Dermis microvascular lymphatic vessel endothelial cell (primary cell): Measurements from ENCODE around the gene CMTM1. TPM values are rescaled to one million over a fixed set of nuclear protein-coding genes. Genes with fewer than 3 reads are reported as not detected.

ENCODE experiments used
- DNase-seq, 2 donors: peaks; one replicate each; pipeline versions ENCODE4 v3.0.0 to v3.0.0-alpha.2; 2010; ENCODE audit warnings: low read depth in 2 of 2
- total RNA-seq: library from RNA; depleted of rRNA; stranded (reverse); fragments of >200 nt; gene quantifications from 2 replicates; pipeline ENCODE4 v1.2.1, GENCODE V29; 2014

Gene CMTM1, protein sequence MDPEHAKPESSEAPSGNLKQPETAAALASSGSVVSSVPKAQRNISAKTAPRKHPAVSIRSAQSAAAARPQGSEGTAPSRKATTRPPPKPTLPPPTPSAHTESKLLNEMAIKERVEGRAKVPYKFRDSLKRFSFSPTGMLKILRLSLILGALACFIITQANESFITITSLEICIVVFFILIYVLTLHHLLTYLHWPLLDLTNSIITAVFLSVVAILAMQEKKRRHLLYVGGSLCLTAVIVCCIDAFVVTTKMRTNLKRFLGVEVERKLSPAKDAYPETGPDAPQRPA
- 1.9 and 2.1 TPM in 2 replicates for total RNA-seq

DNA sequence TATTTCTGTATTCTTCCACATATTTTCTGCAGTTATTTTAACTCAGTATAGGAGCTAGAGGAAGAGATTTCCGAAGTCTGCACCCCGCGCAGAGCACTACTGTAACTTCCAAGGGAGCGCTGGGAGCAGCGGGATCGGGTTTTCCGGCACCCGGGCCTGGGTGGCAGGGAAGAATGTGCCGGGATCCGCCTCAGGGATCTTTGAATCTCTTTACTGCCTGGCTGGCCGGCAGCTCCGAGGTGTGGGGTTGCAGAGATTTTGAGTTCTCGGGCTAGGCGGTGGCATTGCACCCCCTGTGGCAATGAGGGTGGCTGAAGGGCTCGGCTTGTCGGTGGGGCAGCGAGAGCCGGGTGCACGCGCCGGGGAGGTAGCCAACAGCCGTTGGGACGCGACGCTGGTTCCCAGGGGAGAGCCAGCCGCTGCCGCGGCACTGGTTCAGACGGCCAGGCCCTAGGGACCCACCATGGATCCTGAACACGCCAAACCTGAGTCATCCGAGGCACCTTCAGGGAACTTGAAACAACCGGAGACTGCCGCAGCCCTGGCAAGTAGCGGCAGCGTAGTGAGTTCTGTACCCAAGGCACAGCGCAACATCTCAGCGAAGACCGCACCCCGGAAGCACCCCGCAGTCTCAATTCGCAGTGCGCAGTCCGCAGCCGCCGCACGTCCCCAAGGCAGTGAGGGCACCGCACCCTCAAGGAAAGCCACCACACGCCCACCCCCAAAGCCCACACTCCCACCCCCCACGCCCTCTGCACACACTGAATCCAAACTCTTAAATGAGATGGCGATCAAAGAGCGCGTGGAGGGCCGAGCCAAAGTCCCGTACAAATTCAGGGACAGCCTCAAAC is at the start of gene CMTM1:
CMTM1 (plus strand) TSS at position 389 of the 851 bp plus-strand sequence; CDS start at position 464, 75 bp downstream.
- no peak for DNase-seq

DNA sequence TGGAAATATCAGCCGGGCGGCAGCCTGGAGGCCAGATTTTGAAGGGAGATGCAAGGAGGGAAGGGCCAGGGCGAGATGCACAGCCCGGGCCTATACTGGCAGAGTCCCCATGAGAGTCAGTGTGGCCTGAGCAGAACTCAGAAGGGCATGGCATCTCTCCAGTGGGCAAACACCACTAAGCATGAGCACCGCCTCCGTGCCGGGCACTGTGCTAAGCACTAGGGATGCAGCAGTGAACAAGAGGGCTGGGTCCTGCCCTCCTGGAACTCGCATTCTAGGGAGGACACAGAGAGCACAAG is 49.8 kb upstream of the CMTM1 start:
- DNase-seq, result no peak

DNA sequence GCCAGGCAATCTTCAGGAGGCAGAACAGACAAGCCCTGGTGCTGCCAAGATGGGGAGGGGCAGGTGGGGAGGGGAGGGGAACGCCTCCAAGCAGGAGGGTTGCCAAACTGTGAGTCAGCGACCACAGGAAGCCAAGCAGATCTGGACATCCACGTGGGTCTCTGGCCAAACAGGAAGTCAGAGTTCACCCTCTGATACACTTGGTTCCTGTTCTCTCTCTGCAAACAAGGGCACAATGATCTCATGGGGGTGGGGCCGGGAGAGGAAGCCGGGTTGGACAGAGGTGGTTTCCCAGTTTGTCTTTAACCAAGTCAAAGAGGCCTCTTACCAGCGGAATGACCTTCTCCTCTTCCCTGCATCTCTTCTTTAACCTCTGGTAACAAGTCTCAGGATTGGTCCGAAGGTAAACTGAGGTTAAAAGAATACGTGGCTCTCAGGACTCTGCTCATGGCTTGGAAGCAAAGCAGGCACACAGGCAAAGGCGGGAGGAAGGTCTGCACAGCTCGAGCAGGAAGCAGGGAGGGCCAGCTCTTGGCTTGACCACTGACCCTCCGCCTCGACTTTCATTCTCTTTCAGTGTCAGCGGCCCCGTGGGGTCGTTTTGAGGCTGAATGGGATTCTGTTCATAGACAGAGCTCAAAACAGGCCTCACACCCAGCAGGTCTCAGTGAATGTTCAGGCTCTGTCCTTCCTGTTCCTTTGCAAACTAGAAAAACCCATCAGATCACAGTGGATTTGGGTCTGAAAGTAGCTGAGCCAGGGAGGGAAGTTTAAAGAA is 49.2 kb upstream of the CMTM1 start:
- DNase-seq, result peak; percentile 100

DNA sequence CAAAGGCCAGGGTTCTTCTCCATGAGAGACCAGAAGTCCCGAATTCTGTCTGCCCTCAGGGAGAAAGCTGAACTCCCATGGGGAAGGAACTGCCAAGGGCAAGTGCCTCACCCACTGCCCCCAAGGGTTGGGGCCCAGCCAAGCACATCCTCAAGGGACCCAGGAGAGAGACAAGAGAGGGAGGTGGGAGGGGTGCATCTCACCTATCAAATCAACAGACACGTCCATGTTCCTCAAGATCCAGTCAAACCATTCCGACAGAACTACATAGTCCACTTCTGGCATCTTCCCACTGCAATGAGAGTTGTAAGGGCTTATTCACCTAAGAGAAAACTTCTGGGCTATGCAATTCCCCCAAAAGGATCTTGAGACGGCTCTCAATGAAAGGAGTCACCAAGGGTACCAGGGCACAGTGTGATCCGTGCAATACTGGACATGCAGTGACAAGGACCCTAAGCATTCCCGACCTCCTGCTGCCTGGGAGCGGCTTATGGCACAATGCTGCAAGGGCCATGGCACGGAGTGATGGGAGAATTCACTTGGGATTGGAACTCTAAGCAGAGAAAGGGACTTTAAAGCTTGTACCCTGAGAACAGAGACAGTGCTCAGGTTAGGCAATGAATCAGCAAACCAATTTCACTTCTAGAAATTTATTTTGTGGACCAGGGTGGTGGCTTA is 48.5 kb upstream of the CMTM1 start:
- DNase-seq, result no peak

DNA sequence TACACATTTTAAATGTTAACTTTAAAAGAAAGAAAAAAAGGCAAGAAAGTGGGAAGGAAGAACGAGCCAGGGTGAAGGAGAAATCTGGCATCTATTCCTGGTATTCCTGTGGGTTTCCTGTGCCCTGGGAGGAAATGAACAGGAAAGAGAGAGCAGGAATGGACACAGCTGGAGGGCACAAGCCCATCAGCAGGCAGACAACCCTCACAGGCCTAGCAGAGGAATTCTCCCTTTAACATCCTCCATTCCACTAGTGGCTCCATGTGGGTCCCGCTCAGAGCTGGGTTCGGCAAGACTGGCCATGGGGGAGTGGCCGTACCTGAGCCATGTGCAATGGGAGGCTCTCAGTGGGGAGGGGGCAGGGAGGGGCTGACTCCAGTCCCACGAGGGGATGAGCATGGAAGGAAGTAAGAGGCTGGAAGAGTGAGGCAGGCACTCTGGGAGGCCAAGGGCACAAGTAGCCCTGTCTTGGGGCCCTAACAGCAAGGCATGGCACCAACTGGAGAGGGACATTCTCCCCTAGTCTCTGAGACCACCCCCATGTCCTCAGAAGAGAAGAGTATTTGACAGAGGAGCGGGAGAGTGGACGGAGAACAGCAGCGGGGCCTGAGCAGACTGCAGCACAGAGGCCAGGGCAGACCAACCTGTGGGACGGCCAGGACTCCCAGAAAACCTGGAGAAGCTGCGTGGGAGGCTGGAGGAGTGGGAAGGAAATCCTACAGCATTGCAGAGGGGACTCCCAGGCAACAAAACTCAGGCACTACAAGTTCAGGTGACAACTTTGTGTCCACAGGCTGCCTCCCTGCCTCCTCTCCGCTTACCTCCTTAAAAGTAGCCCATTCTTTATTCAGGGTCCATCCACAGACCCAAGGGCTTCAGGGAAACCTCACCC is 46.5 kb upstream of the CMTM1 start:
- peak in 1 of 2 donors; percentile 38 for DNase-seq

DNA sequence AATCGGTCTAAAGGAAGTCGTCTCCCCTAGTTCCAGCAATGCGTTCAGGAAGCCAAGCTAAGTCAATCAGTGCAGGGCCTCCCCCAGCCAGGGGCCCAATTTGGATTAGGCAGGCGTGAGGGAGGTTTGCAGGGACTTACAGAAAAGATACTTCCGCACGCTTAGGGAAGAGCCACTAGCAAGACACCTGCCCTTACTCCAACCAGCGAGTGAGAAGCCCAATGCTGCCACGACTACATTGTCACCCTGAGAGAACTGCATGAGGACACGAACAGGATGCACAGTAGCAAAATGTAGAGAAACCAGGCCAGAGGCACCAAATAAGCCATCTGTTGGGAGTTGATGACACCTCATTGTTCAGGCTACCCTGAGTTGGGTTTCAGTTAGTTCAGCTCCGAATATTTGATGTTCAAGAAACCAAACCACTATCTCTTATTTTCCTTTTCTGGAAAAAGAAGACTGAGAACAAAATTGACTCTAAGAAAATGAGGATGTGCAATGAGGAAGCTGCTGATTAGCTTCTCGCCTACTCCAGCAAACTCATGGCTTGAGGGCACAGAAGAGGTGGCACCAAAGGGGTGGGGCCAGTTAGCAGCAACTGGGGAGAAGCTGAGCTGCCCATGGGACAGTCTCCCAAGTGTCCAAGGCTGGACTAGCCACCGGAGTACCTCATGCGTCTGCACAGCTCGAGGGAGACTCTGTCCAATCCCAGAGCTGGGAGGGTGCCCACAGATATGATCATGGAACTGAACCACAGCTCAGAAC is 45.7 kb upstream of the CMTM1 start:
- no peak for DNase-seq

DNA sequence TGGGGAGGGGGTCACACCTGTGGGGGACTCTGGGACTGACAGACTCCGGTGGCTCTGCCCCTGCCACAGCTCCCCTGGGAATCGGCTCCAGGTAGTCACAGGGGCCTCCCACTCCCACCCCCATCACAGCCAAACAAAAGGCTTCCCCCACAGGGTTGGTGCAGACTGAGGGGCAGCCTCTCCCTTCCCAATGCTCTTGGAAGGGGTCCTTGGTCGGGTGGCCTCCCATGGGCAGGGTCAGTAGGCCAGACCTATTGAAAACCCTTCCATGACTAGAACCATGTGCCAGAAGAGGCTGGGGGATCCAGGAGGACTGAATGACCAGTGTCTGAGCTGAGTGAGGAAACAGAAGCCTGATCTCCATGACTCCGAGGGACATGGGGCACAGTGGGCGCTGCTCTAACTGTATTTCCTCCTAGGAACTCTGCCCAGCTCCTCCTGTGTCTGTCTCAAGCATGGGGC is 45.0 kb upstream of the CMTM1 start:
- DNase-seq, result no peak

DNA sequence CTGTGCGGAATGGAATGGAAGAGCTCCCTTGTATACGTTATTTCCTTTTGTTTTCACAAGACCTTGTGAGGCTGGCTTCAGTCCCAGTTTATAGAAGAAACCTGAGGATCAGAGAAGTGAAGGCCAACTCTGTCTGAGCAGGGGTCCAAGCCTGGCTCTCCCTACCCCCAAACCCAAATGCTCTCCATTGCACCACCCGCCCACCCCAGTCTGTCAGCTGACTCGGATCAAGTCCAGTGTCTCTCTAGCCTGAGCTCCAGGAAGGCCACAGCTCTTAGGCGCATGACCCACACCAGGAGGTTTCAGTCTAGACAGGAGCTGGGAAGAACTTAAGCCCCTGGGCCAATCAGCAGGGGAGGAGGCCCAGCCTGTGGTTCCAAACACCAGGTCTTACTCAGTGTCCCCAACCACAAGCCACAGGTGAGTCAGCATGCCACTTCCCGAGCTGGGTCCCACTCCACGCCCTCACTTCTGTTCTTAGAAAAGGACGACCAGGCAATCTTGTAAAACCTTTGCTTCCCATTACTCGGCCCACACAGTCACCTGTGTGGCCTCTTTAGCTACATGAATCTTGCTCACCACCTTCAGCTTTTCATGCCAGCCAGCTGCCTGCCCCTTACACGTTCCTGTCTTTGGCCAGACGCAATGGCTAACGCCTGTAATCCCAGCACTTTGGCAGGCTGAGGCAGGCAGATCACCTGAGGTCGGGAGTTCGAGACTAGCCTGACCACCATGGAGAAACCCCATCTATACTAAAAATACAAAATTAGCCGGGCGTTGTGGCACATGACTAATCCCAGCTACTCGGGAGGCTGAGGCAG is 44.1 kb upstream of the CMTM1 start:
- peak in 1 of 2 donors; percentile 76 for DNase-seq

DNA sequence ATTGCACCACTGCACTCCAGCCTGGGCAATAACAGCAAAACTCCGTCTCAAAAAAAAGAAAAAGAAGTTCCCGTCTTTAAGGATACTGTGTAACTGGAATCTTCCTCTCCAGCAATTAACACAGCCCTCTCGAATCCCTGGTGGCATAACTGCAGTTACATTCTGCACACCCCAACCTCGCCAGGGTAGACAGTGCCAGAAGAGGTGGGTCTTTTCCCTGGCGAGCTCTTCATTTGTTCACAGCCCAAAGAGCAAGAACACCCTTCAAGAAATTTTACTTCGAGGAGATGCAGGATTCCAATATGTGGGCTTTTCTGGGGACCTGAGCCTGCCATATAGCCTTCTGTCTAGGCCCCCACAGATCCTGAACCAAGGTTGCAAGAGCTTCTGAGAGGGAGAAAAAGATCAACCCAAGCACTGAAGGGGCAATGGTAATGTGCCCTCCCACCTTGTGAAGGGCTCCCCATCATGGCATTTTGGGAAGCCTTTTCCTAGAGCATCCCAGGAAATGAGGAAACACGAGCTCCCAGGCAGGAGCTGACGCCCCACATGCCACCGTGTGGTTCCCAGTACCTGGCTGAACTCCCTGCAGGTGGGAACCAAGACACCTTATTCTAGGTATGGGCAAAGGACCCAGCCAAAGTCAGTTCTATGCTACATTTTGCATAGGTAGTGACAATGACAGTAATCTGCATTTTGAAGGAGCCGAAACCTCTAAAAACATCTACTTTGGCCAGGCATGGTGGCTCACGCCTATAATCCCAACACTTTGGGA is 43.2 kb upstream of the CMTM1 start:
- DNase-seq, result no peak

DNA sequence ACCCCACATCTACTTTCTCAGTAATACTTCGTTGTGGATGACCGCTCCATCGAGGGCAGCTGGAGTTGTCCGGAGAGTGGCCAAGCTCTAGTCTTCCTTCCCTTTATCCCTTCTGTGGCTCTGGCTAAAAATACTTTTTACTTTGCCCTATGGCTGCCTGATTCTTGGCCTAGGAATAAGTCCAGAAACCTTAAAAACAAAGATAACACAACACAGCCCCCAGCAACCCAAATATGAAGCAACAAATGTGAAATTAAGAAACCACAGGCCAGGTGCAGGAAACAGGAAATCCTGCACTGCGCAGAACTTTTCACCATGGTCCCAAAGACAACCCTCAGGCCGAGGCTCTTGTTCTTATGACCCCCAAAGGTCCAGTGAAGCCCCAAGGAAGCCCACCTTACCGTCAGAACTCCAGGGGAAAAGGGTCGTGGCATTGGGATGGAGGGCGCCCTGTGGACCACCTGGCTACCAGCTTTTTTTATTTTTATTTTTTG is 42.3 kb upstream of the CMTM1 start:
- DNase-seq, result peak in 1 of 2 donors; percentile 48

DNA sequence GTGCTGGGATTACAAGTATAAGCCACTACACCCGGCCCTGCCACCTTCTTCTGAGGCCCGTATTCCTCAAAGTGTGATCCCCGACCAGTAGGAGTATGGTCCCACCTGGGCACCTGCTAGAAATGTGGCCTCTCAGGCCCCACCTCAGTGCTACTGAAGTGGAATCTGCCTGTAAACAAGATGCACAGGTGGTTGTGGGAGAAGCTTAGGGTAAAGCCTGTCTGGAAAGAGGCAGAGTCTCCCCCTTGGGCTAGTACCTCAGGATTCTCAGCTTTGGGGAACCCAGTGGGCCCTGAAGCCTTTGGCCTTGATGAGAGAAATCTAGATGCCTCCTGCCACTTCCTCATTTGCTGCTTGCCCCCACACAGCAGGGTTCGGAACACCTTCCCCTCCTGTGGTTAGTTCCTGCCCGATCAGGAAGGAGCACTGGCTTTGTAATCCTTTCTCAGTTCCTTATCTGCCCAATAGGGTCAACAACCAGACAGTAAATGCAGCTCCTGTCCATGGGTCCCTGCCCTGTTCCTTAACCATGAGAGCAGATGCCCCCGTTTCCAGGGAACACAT is 41.6 kb upstream of the CMTM1 start:
- DNase-seq, result no peak

DNA sequence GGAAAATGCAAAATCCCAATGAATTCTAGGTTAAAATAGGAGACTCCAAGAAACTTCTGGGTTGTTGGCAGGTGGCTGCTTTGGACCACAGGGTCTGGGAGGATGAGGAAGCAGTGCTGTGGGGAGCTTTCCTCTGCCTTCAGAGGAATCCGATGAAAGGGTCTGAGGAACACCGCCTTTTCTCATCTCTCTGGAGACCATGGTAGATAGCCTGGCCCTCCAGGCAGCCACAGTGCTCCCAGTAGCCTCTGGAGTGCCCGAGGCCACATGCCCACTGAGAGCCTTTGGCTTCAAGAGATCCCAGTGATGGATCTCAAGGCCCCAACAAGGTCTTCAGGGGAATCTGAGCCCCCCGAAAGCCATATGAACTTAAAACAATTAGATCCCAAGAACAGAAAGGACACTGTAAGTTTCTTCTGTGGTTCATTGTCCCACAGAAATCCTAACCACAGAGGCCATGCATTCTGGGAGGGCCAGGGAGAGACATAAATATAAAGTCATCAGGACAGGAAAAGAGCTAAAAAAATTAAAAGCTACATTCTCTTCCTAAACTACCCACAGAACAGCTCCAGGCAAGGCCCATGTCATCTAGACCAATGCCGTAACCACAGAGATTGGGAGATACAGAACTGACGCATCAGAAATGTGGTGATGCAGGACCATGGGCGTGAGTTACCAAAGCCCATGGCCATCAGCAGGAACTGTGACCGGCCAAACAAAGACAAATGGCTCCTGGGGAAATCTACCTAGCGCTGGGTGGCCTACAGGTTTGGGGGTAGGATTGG is 40.7 kb upstream of the CMTM1 start:
- DNase-seq, result no peak

DNA sequence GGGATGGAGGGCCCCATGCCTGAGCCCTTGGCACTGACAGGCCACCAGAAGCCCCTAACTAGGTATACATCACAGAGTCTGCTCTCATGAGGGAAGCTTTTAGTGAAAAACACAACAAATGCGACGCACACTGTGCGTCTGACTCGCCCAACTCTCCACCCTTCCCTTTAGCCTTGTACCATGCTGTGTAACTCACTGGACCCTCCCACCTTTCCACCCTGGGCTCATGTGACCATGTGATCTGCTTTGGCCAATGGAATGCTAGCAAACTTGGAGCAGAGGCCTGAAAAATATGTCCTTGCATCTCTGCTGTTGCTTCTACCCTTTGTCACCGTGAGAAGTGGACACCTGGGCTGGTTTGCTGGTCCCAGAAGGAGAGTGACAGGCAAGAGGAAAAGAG is 37.9 kb upstream of the CMTM1 start:
- DNase-seq, result no peak

DNA sequence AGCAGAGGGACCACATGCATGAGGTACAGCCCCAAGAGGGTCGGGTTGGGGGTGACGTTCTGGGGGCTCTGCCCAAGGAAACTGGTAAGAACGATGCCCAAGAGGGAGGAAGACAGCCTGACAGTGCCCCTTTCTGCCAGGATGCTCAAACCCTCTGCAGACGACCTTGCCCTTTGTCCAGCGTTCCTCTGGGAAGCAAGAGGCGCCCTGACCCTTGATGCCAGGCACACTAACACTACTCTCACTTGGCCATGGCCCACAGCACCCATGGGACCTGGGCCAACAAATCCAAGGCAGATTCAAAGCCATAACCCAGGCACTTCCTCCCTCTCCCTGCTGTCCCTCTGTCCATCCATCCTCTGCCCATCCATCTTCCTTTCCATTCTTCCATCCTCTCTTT is 36.8 kb upstream of the CMTM1 start:
- DNase-seq, result no peak

DNA sequence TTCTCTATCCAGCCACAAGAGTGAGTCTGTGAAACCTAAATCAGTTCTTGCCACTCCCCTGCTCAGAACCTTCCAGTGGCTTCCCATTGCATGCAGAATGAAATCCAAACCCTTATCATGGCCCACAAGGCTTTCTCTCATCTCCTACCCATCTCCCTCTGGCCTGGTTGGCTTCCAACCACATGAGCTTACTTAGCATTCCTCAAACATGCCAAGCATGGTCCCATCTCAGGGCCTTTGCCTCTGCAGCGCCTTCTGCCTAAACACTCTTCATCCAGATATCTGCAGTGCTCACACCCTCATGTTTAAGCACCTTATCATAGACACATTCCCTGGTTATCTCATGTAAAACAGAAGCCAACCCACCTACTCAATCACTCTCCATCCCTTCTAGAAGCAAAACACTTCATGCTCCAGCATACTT is 31.9 kb upstream of the CMTM1 start:
- DNase-seq, result no peak

DNA sequence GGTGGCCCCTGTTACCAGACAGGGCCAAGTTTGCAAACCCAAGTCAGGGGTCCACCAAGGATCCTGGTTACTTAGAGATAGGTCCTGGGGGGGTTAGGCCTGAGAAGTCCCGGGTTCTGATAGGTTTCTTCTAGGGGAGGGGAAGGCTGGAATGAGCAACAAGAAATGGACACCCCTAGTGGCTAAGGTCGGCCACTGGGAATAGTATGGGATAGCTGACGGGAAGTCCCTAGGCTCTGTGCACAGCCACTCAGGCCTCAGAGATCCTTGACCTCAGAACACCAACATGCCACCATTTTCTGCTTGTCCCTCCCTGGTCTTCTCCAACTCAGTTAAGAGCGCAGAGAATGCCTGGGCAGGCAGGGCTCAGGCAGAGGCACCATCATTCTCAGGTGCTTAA is 29.7 kb upstream of the CMTM1 start:
- DNase-seq, result no peak

DNA sequence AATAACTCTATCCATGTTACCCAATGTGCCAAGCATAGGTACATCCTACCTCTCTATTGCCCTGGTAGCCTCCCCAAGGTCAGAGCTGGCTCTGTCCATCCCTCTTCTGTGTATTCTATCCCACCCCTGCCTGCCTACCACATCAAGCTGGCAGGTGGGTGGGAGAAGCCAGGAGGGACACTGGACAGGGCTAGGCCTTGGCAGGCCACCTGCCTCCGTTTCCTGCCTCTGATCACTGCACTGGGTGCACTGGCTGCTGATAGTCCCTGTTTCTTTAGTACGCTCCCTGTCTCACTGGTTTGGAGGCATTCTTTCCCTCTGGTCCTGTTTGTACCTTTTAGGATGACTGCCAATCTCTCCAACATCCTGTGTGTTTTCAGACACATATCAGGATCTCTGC is 29.0 kb upstream of the CMTM1 start:
- DNase-seq, result no peak
